Measurements from ENCODE around the gene LUZP1. TPM values are rescaled to one million over a fixed set of nuclear protein-coding genes. Genes with fewer than 3 reads are reported as not detected.
A peak's percentile ranks its signal among the peaks of the same experiment; 100 is the strongest.

The LUZP1 gene
- total and polyA plus RNA-seq, 2 experiments from 2014 or later, result 45.7 to 152 TPM

DNA sequence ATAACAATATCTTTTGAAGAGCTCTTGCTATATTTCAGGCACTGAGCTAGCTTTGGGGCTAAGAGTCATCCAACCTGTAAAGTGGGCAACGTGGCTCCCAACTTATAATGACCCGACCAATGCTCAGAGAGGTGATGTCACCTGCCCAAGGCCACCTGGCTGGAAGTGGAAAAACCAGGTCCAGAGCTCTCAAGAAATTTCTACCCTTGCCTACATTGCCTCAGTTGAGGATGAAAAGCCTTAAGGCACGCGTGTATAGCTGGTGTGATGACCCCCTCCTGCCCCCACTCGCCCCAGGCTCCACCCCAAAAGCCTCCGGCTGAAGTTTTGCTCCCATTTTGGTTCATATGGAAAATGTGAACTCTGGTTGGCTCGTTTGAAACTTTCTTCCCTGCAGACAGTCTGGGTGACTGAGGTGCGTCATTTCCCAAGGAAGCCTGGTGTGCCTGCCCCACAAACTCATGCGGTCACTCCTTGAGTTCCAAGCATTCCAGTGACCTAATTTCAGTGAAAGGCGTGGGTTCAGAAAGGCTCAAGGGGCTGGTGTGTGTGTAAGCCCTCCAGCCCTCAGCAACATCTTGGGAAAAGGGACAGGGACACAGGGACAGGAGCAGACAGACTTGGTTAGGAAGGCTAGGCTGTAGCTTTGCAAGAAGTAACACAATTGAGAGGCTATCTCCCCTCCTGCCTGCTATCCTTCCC lies 28.1 kb upstream of the LUZP1 start:
- ATAC-seq, result no peak
- Histone ChIP-seq H3K27ac (ENCODE audit: low read depth) (0 out of 2 replicates have a peak overlapping the region, but pooled peaks have one; percentile 6), H3F3A (replicated peaks; ENCODE audit: low read depth) (no peaks in the 10 kb centered on the region), H4K20me1 (replicated peaks; ENCODE audit: insufficient read depth) (no peaks in the 10 kb centered on the region), H3K36me3 (ENCODE audit: insufficient read depth) (no peaks in the 10 kb centered on the region), H2AFZ (no peak overlapping the region), H3K27me3 (ENCODE audit: insufficient read depth) (no peaks in the 10 kb centered on the region), H3K4me2 (no peak overlapping the region), H3K4me3 (no peak overlapping the region), H3K79me2 (replicated peaks; ENCODE audit: insufficient read depth) (no peaks in the 10 kb centered on the region), H3K4me1 (ENCODE audit: insufficient read depth) (no peaks in the 10 kb centered on the region), H3K9me2 (ENCODE audit: insufficient read depth) (no peaks in the 10 kb centered on the region; the same call in 1 of the 2 replicates)
- Mint-ChIP-seq H3K4me1 (no peaks in the 10 kb centered on the region), H3K36me3 (ENCODE audit: low read depth) (peaks cover 6% of the 10 kb centered on the region; the same call in 1 of the 3 replicates), H3K27ac (no peak overlapping the region), H3K9me3 (no peaks in the 10 kb centered on the region), H3K27me3 (ENCODE audit: insufficient read depth, low read depth, poor library complexity) (peaks cover 9% of the 10 kb centered on the region), H3K4me3 (no peak overlapping the region)
- TF ChIP-seq, protein P1, sequence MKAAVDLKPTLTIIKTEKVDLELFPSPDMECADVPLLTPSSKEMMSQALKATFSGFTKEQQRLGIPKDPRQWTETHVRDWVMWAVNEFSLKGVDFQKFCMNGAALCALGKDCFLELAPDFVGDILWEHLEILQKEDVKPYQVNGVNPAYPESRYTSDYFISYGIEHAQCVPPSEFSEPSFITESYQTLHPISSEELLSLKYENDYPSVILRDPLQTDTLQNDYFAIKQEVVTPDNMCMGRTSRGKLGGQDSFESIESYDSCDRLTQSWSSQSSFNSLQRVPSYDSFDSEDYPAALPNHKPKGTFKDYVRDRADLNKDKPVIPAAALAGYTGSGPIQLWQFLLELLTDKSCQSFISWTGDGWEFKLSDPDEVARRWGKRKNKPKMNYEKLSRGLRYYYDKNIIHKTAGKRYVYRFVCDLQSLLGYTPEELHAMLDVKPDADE (IDR thresholded peaks at IDR 0.05), result no peak
- TF ChIP-seq, protein P2, sequence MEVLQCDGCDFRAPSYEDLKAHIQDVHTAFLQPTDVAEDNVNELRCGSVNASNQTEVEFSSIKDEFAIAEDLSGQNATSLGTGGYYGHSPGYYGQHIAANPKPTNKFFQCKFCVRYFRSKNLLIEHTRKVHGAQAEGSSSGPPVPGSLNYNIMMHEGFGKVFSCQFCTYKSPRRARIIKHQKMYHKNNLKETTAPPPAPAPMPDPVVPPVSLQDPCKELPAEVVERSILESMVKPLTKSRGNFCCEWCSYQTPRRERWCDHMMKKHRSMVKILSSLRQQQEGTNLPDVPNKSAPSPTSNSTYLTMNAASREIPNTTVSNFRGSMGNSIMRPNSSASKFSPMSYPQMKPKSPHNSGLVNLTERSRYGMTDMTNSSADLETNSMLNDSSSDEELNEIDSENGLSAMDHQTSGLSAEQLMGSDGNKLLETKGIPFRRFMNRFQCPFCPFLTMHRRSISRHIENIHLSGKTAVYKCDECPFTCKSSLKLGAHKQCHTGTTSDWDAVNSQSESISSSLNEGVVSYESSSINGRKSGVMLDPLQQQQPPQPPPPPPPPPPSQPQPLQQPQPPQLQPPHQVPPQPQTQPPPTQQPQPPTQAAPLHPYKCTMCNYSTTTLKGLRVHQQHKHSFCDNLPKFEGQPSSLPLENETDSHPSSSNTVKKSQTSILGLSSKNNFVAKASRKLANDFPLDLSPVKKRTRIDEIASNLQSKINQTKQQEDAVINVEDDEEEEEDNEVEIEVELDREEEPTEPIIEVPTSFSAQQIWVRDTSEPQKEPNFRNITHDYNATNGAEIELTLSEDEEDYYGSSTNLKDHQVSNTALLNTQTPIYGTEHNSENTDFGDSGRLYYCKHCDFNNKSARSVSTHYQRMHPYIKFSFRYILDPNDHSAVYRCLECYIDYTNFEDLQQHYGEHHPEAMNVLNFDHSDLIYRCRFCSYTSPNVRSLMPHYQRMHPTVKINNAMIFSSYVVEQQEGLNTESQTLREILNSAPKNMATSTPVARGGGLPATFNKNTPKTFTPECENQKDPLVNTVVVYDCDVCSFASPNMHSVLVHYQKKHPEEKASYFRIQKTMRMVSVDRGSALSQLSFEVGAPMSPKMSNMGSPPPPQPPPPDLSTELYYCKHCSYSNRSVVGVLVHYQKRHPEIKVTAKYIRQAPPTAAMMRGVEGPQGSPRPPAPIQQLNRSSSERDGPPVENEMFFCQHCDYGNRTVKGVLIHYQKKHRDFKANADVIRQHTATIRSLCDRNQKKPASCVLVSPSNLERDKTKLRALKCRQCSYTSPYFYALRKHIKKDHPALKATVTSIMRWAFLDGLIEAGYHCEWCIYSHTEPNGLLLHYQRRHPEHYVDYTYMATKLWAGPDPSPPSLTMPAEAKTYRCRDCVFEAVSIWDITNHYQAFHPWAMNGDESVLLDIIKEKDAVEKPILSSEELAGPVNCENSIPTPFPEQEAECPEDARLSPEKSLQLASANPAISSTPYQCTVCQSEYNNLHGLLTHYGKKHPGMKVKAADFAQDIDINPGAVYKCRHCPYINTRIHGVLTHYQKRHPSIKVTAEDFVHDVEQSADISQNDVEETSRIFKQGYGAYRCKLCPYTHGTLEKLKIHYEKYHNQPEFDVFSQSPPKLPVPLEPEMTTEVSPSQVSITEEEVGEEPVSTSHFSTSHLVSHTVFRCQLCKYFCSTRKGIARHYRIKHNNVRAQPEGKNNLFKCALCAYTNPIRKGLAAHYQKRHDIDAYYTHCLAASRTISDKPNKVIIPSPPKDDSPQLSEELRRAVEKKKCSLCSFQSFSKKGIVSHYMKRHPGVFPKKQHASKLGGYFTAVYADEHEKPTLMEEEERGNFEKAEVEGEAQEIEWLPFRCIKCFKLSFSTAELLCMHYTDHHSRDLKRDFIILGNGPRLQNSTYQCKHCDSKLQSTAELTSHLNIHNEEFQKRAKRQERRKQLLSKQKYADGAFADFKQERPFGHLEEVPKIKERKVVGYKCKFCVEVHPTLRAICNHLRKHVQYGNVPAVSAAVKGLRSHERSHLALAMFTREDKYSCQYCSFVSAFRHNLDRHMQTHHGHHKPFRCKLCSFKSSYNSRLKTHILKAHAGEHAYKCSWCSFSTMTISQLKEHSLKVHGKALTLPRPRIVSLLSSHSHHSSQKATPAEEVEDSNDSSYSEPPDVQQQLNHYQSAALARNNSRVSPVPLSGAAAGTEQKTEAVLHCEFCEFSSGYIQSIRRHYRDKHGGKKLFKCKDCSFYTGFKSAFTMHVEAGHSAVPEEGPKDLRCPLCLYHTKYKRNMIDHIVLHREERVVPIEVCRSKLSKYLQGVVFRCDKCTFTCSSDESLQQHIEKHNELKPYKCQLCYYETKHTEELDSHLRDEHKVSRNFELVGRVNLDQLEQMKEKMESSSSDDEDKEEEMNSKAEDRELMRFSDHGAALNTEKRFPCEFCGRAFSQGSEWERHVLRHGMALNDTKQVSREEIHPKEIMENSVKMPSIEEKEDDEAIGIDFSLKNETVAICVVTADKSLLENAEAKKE (CRISPR knock-in tag; IDR thresholded peaks at IDR 0.05), result no peak
- TF ChIP-seq JUNB (IDR thresholded peaks at IDR 0.05; ENCODE audit: unreplicated experiment), result no peak
- peak; percentile 24 for DNase-seq (ENCODE audit: low spot score)

Measured in GM23338 (cell line).